Measurements from ENCODE around the gene EBF3. TPM values are rescaled to one million over a fixed set of nuclear protein-coding genes. Genes with fewer than 3 reads are reported as not detected.

EBF3 gene
- total RNA-seq, 1 experiment from 2014 or later, result not detected

GRCh38 chr10:129870961-129871621 is 93.0 kb downstream of the EBF3 start:
- H3K4me1 Mint-ChIP-seq (ENCODE audit: low read depth, unreplicated experiment), result no peaks in the 10 kb centered on the region
- H3K27ac Mint-ChIP-seq (ENCODE audit: unreplicated experiment), result no peak overlapping the region
- peaks cover 9% of the 10 kb centered on the region for H3K9me3 Mint-ChIP-seq (ENCODE audit: low read depth, unreplicated experiment)
- no peaks in the 10 kb centered on the region for H3K27me3 Mint-ChIP-seq (ENCODE audit: unreplicated experiment)
- intact Hi-C loops (cut with micrococcal nuclease; ENCODE audit: unreplicated experiment), result no loop called here
- TF ChIP-seq, protein P1, sequence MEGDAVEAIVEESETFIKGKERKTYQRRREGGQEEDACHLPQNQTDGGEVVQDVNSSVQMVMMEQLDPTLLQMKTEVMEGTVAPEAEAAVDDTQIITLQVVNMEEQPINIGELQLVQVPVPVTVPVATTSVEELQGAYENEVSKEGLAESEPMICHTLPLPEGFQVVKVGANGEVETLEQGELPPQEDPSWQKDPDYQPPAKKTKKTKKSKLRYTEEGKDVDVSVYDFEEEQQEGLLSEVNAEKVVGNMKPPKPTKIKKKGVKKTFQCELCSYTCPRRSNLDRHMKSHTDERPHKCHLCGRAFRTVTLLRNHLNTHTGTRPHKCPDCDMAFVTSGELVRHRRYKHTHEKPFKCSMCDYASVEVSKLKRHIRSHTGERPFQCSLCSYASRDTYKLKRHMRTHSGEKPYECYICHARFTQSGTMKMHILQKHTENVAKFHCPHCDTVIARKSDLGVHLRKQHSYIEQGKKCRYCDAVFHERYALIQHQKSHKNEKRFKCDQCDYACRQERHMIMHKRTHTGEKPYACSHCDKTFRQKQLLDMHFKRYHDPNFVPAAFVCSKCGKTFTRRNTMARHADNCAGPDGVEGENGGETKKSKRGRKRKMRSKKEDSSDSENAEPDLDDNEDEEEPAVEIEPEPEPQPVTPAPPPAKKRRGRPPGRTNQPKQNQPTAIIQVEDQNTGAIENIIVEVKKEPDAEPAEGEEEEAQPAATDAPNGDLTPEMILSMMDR (IDR thresholded peaks at IDR 0.05; ENCODE audit: unreplicated experiment), result no peak
- no peak overlapping the region for H3K4me3 Mint-ChIP-seq (ENCODE audit: low read depth, unreplicated experiment)
- no TSS peak for BruUV-seq (replicated peaks)
- CTCF ChIA-PET, result no interaction called here
- DNase-seq, result no peak
- no peaks in the 10 kb centered on the region for H3K36me3 Mint-ChIP-seq (ENCODE audit: insufficient read depth, unreplicated experiment)

DNA sequence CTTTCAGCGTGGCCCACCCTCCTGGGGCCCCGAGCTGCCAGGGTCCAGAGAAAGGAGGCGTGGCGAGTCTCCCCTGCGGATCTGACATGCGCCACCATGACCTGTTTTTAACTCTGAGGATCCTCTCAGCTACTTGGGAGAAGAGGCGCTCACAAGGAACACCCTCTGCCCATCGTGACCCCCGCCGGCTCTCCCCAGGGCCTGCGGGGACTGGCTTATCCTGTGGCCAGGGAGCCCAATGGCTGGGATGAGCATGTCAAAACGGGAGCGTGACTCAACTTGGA is 93.7 kb downstream of the EBF3 start:
- CTCF ChIA-PET, result no interaction called here
- H3K36me3 Mint-ChIP-seq (ENCODE audit: insufficient read depth, unreplicated experiment), result no peaks in the 10 kb centered on the region
- H3K9me3 Mint-ChIP-seq (ENCODE audit: low read depth, unreplicated experiment), result peaks cover 9% of the 10 kb centered on the region
- DNase-seq, result no peak
- H3K27ac Mint-ChIP-seq (ENCODE audit: unreplicated experiment), result no peak overlapping the region
- no peak overlapping the region for H3K4me3 Mint-ChIP-seq (ENCODE audit: low read depth, unreplicated experiment)
- intact Hi-C loops (cut with micrococcal nuclease; ENCODE audit: unreplicated experiment), result no loop called here
- no peaks in the 10 kb centered on the region for H3K27me3 Mint-ChIP-seq (ENCODE audit: unreplicated experiment)
- BruUV-seq (replicated peaks), result no TSS peak
- TF ChIP-seq, protein P1 (IDR thresholded peaks at IDR 0.05; ENCODE audit: unreplicated experiment), result no peak
- H3K4me1 Mint-ChIP-seq (ENCODE audit: low read depth, unreplicated experiment), result no peaks in the 10 kb centered on the region

GRCh38 chr10:129869596-129870473 is 94.2 kb downstream of the EBF3 start:
- no TSS peak for BruUV-seq (replicated peaks)
- no peak overlapping the region for H3K27ac Mint-ChIP-seq (ENCODE audit: unreplicated experiment)
- peaks cover 9% of the 10 kb centered on the region for H3K9me3 Mint-ChIP-seq (ENCODE audit: low read depth, unreplicated experiment)
- intact Hi-C loops (cut with micrococcal nuclease; ENCODE audit: unreplicated experiment), result no loop called here
- no peaks in the 10 kb centered on the region for H3K27me3 Mint-ChIP-seq (ENCODE audit: unreplicated experiment)
- no peaks in the 10 kb centered on the region for H3K4me1 Mint-ChIP-seq (ENCODE audit: low read depth, unreplicated experiment)
- CTCF ChIA-PET, result no interaction called here
- no peak overlapping the region for H3K4me3 Mint-ChIP-seq (ENCODE audit: low read depth, unreplicated experiment)
- TF ChIP-seq, protein P1 (IDR thresholded peaks at IDR 0.05; ENCODE audit: unreplicated experiment), result no peak
- H3K36me3 Mint-ChIP-seq (ENCODE audit: insufficient read depth, unreplicated experiment), result no peaks in the 10 kb centered on the region
- no peak for DNase-seq

- CTCF ChIA-PET, result interaction anchor here (0.9 kb wide), 1 partner anchor 12 kb away, joined by 5 read pairs; no protein-coding TSS in a partner anchor
- intact Hi-C loops (cut with micrococcal nuclease; ENCODE audit: unreplicated experiment), result no loop called here
- H3K9me3 Mint-ChIP-seq (ENCODE audit: low read depth, unreplicated experiment), result peaks cover 9% of the 10 kb centered on the region
Measured at GRCh38 chr10:129868449-129869035, 95.5 kb downstream of the EBF3 start.

More at GRCh38 chr10:129868449-129869035, 95.5 kb downstream of the EBF3 start:
- no TSS peak for BruUV-seq (replicated peaks)
- H3K36me3 Mint-ChIP-seq (ENCODE audit: insufficient read depth, unreplicated experiment), result no peaks in the 10 kb centered on the region
- H3K4me3 Mint-ChIP-seq (ENCODE audit: low read depth, unreplicated experiment), result no peak overlapping the region
- no peaks in the 10 kb centered on the region for H3K27me3 Mint-ChIP-seq (ENCODE audit: unreplicated experiment)
- no peak overlapping the region for H3K27ac Mint-ChIP-seq (ENCODE audit: unreplicated experiment)
- TF ChIP-seq, protein P1 (IDR thresholded peaks at IDR 0.05; ENCODE audit: unreplicated experiment), result no peak
- no peak for DNase-seq
- no peaks in the 10 kb centered on the region for H3K4me1 Mint-ChIP-seq (ENCODE audit: low read depth, unreplicated experiment)

Data from Calu3 (cell line).